Smooth muscle cell (in vitro differentiated cells): ENCODE results near the gene PEX14. TPM values are rescaled to one million over a fixed set of nuclear protein-coding genes. Genes with fewer than 3 reads are reported as not detected.

Experiments used
- DNase-seq: peaks from one replicate; lab custom pipeline; 2025; ENCODE audit not compliant: unreplicated experiment; lab: John Stamatoyannopoulos, UW
- H2AFZ ChIP-seq: fragments of 200-600 bp; sonication (generic); 2 replicates; pipeline ENCODE4 v1.6.0; 2016; ENCODE audit warnings: antibody characterized with exemption, low read depth, mild to moderate bottlenecking
- H3F3A ChIP-seq: fragments of 200-600 bp; sonication (generic); 2 replicates; pipeline ENCODE4 v1.6.0; 2017; ENCODE audit warnings: antibody characterized with exemption, low read depth
- H3K27ac ChIP-seq: fragments of 200-600 bp; sonication (generic); 2 replicates; pipeline ENCODE4 v1.5.1; 2016; ENCODE audit warnings: low read depth, mild to moderate bottlenecking
- H3K27me3 ChIP-seq: fragments of 200-600 bp; sonication (generic); 2 replicates; pipeline ENCODE4 v1.6.1; 2016; ENCODE audit warnings: low read depth, mild to moderate bottlenecking
- H3K36me3 ChIP-seq: fragments of 200-600 bp; sonication (generic); 2 replicates; pipeline ENCODE4 v1.5.1; 2016; ENCODE audit warnings: low read depth
- H3K4me1 ChIP-seq: fragments of 200-600 bp; sonication (generic); 2 replicates; pipeline ENCODE4 v1.5.1; 2016; ENCODE audit warnings: low read depth
- H3K4me2 ChIP-seq: fragments of 200-600 bp; sonication (generic); 2 replicates; pipeline ENCODE4 v1.6.0; 2016; ENCODE audit warnings: mild to moderate bottlenecking
- H3K4me3 ChIP-seq: fragments of 200-600 bp; sonication (generic); 2 replicates; pipeline ENCODE4 v1.5.1; 2016; ENCODE audit warnings: mild to moderate bottlenecking
- H3K79me2 ChIP-seq: fragments of 200-600 bp; sonication (generic); 2 replicates; pipeline ENCODE4 v1.6.0; 2016; ENCODE audit warnings: low read depth, mild to moderate bottlenecking
- H3K9ac ChIP-seq: fragments of 200-600 bp; sonication (generic); 2 replicates; pipeline ENCODE4 v1.6.0; 2016; ENCODE audit warnings: low read depth
- H3K9me3 ChIP-seq: fragments of 200-600 bp; sonication (generic); replicated peaks from 2 replicates; pipeline ENCODE4 v1.5.1; 2016; ENCODE audit warnings: low read depth
- H4K20me1 ChIP-seq: fragments of 200-600 bp; sonication (generic); 2 replicates; pipeline ENCODE4 v1.6.0; 2016; ENCODE audit warnings: low read depth
- CTCF ChIP-seq: fragments of 200-600 bp; sonication (generic); IDR thresholded peaks from 2 replicates; pipeline ENCODE4 v1.5.1; 2017; ENCODE audit warnings: borderline replicate concordance, mild to moderate bottlenecking, antibody characterized with exemption; ENCODE audit not compliant: insufficient read depth, poor library complexity, severe bottlenecking
- WGBS: methylation state at CpG from one replicate; pipeline ENCODE4 v1.1.7; 2016; ENCODE audit warnings: low lambda C conversion rate; 5-methylcytosine and 5-hydroxymethylcytosine counted together
- polyA plus RNA-seq: library from polyadenylated mRNA; unstranded; fragments of >200 nt; fragmentation: Nextera tagmentation; extraction: Ambion mirVana; gene quantifications from 2 replicates; pipeline ENCODE4 v1.2.1, GENCODE V29; 2016
- total RNA-seq: library from RNA; depleted of rRNA; stranded (reverse); fragments of >200 nt; gene quantifications from 2 replicates; pipeline ENCODE4 v1.2.3, GENCODE V29; 2014

PEX14 gene
- total and polyA plus RNA-seq, 2 experiments from 2014 or later, result 14.2 to 15.2 TPM

- H3K27ac ChIP-seq, result no peak overlapping the region
- DNase-seq, result no peak
- no peak overlapping the region for H2AFZ ChIP-seq
- H3K4me2 ChIP-seq, result no peak overlapping the region
- WGBS, result 65% methylated on average over 8 of the region's 8 CpGs
- no peaks in the 10 kb centered on the region for H3K36me3 ChIP-seq
- peaks cover 98% of the 10 kb centered on the region for H4K20me1 ChIP-seq
- no peak for TF ChIP-seq CTCF
- H3K9ac ChIP-seq, result no peak overlapping the region
- no peaks in the 10 kb centered on the region for H3K9me3 ChIP-seq
- no peaks in the 10 kb centered on the region for H3K27me3 ChIP-seq
- H3K79me2 ChIP-seq, result peaks cover 27% of the 10 kb centered on the region
- H3F3A ChIP-seq, result no peaks in the 10 kb centered on the region
- H3K4me1 ChIP-seq, result peaks cover 6% of the 10 kb centered on the region
- H3K4me3 ChIP-seq, result no peak overlapping the region
Observed at GRCh38 chr1:10516925-10517676, 42.4 kb downstream of the PEX14 start.

GRCh38 chr1:10517677-10517982 lies 42.9 kb downstream of the PEX14 start:
- no peaks in the 10 kb centered on the region for H3K36me3 ChIP-seq
- H3K9ac ChIP-seq, result no peak overlapping the region
- no peak overlapping the region for H3K4me2 ChIP-seq
- H3K4me1 ChIP-seq, result peaks cover 6% of the 10 kb centered on the region
- H3K79me2 ChIP-seq, result peaks cover 22% of the 10 kb centered on the region
- H3K27me3 ChIP-seq, result no peaks in the 10 kb centered on the region
- WGBS, result 85% methylated on average over 2 of the region's 2 CpGs
- peaks cover 97% of the 10 kb centered on the region for H4K20me1 ChIP-seq
- H3K9me3 ChIP-seq, result no peaks in the 10 kb centered on the region
- H3K4me3 ChIP-seq, result no peak overlapping the region
- H3K27ac ChIP-seq, result no peak overlapping the region
- H3F3A ChIP-seq, result no peaks in the 10 kb centered on the region
- H2AFZ ChIP-seq, result no peak overlapping the region
- DNase-seq, result no peak
- no peak for TF ChIP-seq CTCF

GRCh38 chr1:10519016-10519417 lies 44.3 kb downstream of the PEX14 start:
- H3K27ac ChIP-seq, result no peak overlapping the region
- no peak overlapping the region for H3K4me2 ChIP-seq
- no peak for TF ChIP-seq CTCF

GRCh38 chr1:10520497-10520896 lies 45.7 kb downstream of the PEX14 start:
- H3K79me2 ChIP-seq, result peaks cover 3% of the 10 kb centered on the region
- WGBS, result 94% methylated on average over 6 of the region's 6 CpGs
- no peak for TF ChIP-seq CTCF
- peaks cover 86% of the 10 kb centered on the region for H4K20me1 ChIP-seq
- no peak overlapping the region for H2AFZ ChIP-seq
- H3F3A ChIP-seq, result no peaks in the 10 kb centered on the region
- no peak overlapping the region for H3K9ac ChIP-seq
- DNase-seq, result no peak
- no peak overlapping the region for H3K4me3 ChIP-seq
- H3K27me3 ChIP-seq, result no peaks in the 10 kb centered on the region
- no peak overlapping the region for H3K4me2 ChIP-seq
- no peaks in the 10 kb centered on the region for H3K9me3 ChIP-seq
- no peak overlapping the region for H3K27ac ChIP-seq
- H3K4me1 ChIP-seq, result no peaks in the 10 kb centered on the region
- no peaks in the 10 kb centered on the region for H3K36me3 ChIP-seq

More at GRCh38 chr1:10519016-10519417, 44.3 kb downstream of the PEX14 start:
- Histone ChIP-seq H3K4me1 (peaks cover 6% of the 10 kb centered on the region), H2AFZ (no peak overlapping the region), H3K9me3 (no peaks in the 10 kb centered on the region), H3K9ac (no peak overlapping the region), H4K20me1 (peaks cover 89% of the 10 kb centered on the region), H3K36me3 (no peaks in the 10 kb centered on the region), H3K27me3 (no peaks in the 10 kb centered on the region), H3K4me3 (no peak overlapping the region), H3K79me2 (peaks cover 9% of the 10 kb centered on the region), H3F3A (no peaks in the 10 kb centered on the region)
- 39% methylated on average over 7 of the region's 7 CpGs for WGBS
- no peak for DNase-seq
